GM19239 (cell line): ENCODE data around the gene PIEZO2.
"Not testable (repeated sequence)": the region's sequence is repeated elsewhere in the genome, so short reads cannot be mapped to it uniquely, and the experiment has no call there.

ENCODE experiments used
- DNase-seq: peaks from one replicate; pipeline ENCODE4 v3.0.0; 2011; ENCODE audit warnings: low spot score; ENCODE audit not compliant: insufficient read length
- FAIRE-seq: peaks from 2 replicates; lab custom pipeline; 2011; peaks lifted over from hg19 to GRCh38; lab: Jason Lieb, UNC

PIEZO2 gene

GRCh38 chr18:10872304-10872703 lies 277.1 kb downstream of the PIEZO2 start:
- FAIRE-seq (no peak), DNase-seq (no peak)

- no peak for FAIRE-seq
- no peak for DNase-seq
These were observed 284.6 kb downstream of the PIEZO2 start for GRCh38 chr18:10864722-10865121.

- no peak for FAIRE-seq
- DNase-seq: no peak
These were observed 286.3 kb downstream of the PIEZO2 start for GRCh38 chr18:10863026-10863425.

- DNase-seq (no peak), FAIRE-seq (no peak)
These were observed 288.4 kb downstream of the PIEZO2 start for GRCh38 chr18:10860928-10861327.

GRCh38 chr18:10860382-10860781 lies 289.0 kb downstream of the PIEZO2 start:
- no peak for FAIRE-seq
- DNase-seq: no peak

- DNase-seq: no peak
- no peak for FAIRE-seq
These were observed 290.9 kb downstream of the PIEZO2 start for GRCh38 chr18:10858477-10858876.

- FAIRE-seq (no peak), DNase-seq (no peak)
These were observed 293.2 kb downstream of the PIEZO2 start for GRCh38 chr18:10856132-10856531.

- no peak for DNase-seq
- no peak for FAIRE-seq
These were observed 296.7 kb downstream of the PIEZO2 start for GRCh38 chr18:10852385-10853303.

- DNase-seq (peak; percentile 25), FAIRE-seq (peak; percentile 89)
These were observed 297.5 kb downstream of the PIEZO2 start for GRCh38 chr18:10851824-10852319.

GRCh38 chr18:10850840-10851239 lies 298.5 kb downstream of the PIEZO2 start:
- no peak for FAIRE-seq
- no peak for DNase-seq

- DNase-seq (no peak), FAIRE-seq (no peak)
These were observed 299.2 kb downstream of the PIEZO2 start for GRCh38 chr18:10850216-10850615.

GRCh38 chr18:10847907-10848306 lies 301.5 kb downstream of the PIEZO2 start:
- FAIRE-seq (no peak), DNase-seq (no peak)

GRCh38 chr18:10847408-10847790 lies 302.0 kb downstream of the PIEZO2 start:
- DNase-seq (no peak), FAIRE-seq (no peak)

GRCh38 chr18:10846657-10847407 lies 302.5 kb downstream of the PIEZO2 start:
- FAIRE-seq (no peak), DNase-seq (no peak)

GRCh38 chr18:10846035-10846434 lies 303.3 kb downstream of the PIEZO2 start:
- FAIRE-seq, DNase-seq: not testable (repeated sequence)

GRCh38 chr18:10843565-10843964 lies 305.8 kb downstream of the PIEZO2 start:
- FAIRE-seq (no peak), DNase-seq (no peak)

- no peak for FAIRE-seq
- DNase-seq: no peak
These were observed 306.5 kb downstream of the PIEZO2 start for GRCh38 chr18:10842861-10843260.

GRCh38 chr18:10842371-10842770 lies 307.0 kb downstream of the PIEZO2 start:
- DNase-seq (no peak), FAIRE-seq (no peak)

- FAIRE-seq (no peak), DNase-seq (no peak)
These were observed 308.2 kb downstream of the PIEZO2 start for GRCh38 chr18:10841203-10841602.

GRCh38 chr18:10840743-10841142 lies 308.6 kb downstream of the PIEZO2 start:
- DNase-seq (no peak), FAIRE-seq (no peak)

GRCh38 chr18:10839421-10839820 lies 309.9 kb downstream of the PIEZO2 start:
- DNase-seq: no peak
- no peak for FAIRE-seq
